Smooth muscle cell (in vitro differentiated cells): ENCODE results near the gene PPP1R16B. TPM values are rescaled to one million over a fixed set of nuclear protein-coding genes. Genes with fewer than 3 reads are reported as not detected.

Source experiments
- DNase-seq: peaks from one replicate; lab custom pipeline; 2025; ENCODE audit not compliant: unreplicated experiment; lab: John Stamatoyannopoulos, UW
- H2AFZ ChIP-seq: fragments of 200-600 bp; sonication (generic); 2 replicates; pipeline ENCODE4 v1.6.0; 2016; ENCODE audit warnings: antibody characterized with exemption, low read depth, mild to moderate bottlenecking
- H3F3A ChIP-seq: fragments of 200-600 bp; sonication (generic); 2 replicates; pipeline ENCODE4 v1.6.0; 2017; ENCODE audit warnings: antibody characterized with exemption, low read depth
- H3K27ac ChIP-seq: fragments of 200-600 bp; sonication (generic); 2 replicates; pipeline ENCODE4 v1.5.1; 2016; ENCODE audit warnings: low read depth, mild to moderate bottlenecking
- H3K27me3 ChIP-seq: fragments of 200-600 bp; sonication (generic); 2 replicates; pipeline ENCODE4 v1.6.1; 2016; ENCODE audit warnings: low read depth, mild to moderate bottlenecking
- H3K36me3 ChIP-seq: fragments of 200-600 bp; sonication (generic); 2 replicates; pipeline ENCODE4 v1.5.1; 2016; ENCODE audit warnings: low read depth
- H3K4me1 ChIP-seq: fragments of 200-600 bp; sonication (generic); 2 replicates; pipeline ENCODE4 v1.5.1; 2016; ENCODE audit warnings: low read depth
- H3K4me2 ChIP-seq: fragments of 200-600 bp; sonication (generic); 2 replicates; pipeline ENCODE4 v1.6.0; 2016; ENCODE audit warnings: mild to moderate bottlenecking
- H3K4me3 ChIP-seq: fragments of 200-600 bp; sonication (generic); 2 replicates; pipeline ENCODE4 v1.5.1; 2016; ENCODE audit warnings: mild to moderate bottlenecking
- H3K79me2 ChIP-seq: fragments of 200-600 bp; sonication (generic); 2 replicates; pipeline ENCODE4 v1.6.0; 2016; ENCODE audit warnings: low read depth, mild to moderate bottlenecking
- H3K9ac ChIP-seq: fragments of 200-600 bp; sonication (generic); 2 replicates; pipeline ENCODE4 v1.6.0; 2016; ENCODE audit warnings: low read depth
- H3K9me3 ChIP-seq: fragments of 200-600 bp; sonication (generic); replicated peaks from 2 replicates; pipeline ENCODE4 v1.5.1; 2016; ENCODE audit warnings: low read depth
- H4K20me1 ChIP-seq: fragments of 200-600 bp; sonication (generic); 2 replicates; pipeline ENCODE4 v1.6.0; 2016; ENCODE audit warnings: low read depth
- WGBS: methylation state at CpG from one replicate; pipeline ENCODE4 v1.1.7; 2016; ENCODE audit warnings: low lambda C conversion rate; 5-methylcytosine and 5-hydroxymethylcytosine counted together
- polyA plus RNA-seq: library from polyadenylated mRNA; unstranded; fragments of >200 nt; fragmentation: Nextera tagmentation; extraction: Ambion mirVana; gene quantifications from 2 replicates; pipeline ENCODE4 v1.2.1, GENCODE V29; 2016
- total RNA-seq: library from RNA; depleted of rRNA; stranded (reverse); fragments of >200 nt; gene quantifications from 2 replicates; pipeline ENCODE4 v1.2.3, GENCODE V29; 2014
- TF ChIP-seq, protein P1 (sequence below): fragments of 200-600 bp; sonication (generic); IDR thresholded peaks from 2 replicates; pipeline ENCODE4 v1.5.1; 2017; ENCODE audit warnings: borderline replicate concordance, mild to moderate bottlenecking, antibody characterized with exemption; ENCODE audit not compliant: insufficient read depth, poor library complexity, severe bottlenecking

Gene PPP1R16B
- total and polyA plus RNA-seq, 2 experiments from 2014 or later = not detected

- no peaks in the 10 kb centered on the region for H3K9me3 ChIP-seq
- no peaks in the 10 kb centered on the region for H3F3A ChIP-seq
- no peaks in the 10 kb centered on the region for H3K36me3 ChIP-seq
- no peak overlapping the region for H3K9ac ChIP-seq
- H3K4me3 ChIP-seq = no peak overlapping the region
- H3K4me1 ChIP-seq = peaks cover 13% of the 10 kb centered on the region
- no peak overlapping the region for H3K4me2 ChIP-seq
- peaks cover 26% of the 10 kb centered on the region for H3K79me2 ChIP-seq
- H2AFZ ChIP-seq = no peak overlapping the region
- no peak for DNase-seq
- TF ChIP-seq, protein P1, sequence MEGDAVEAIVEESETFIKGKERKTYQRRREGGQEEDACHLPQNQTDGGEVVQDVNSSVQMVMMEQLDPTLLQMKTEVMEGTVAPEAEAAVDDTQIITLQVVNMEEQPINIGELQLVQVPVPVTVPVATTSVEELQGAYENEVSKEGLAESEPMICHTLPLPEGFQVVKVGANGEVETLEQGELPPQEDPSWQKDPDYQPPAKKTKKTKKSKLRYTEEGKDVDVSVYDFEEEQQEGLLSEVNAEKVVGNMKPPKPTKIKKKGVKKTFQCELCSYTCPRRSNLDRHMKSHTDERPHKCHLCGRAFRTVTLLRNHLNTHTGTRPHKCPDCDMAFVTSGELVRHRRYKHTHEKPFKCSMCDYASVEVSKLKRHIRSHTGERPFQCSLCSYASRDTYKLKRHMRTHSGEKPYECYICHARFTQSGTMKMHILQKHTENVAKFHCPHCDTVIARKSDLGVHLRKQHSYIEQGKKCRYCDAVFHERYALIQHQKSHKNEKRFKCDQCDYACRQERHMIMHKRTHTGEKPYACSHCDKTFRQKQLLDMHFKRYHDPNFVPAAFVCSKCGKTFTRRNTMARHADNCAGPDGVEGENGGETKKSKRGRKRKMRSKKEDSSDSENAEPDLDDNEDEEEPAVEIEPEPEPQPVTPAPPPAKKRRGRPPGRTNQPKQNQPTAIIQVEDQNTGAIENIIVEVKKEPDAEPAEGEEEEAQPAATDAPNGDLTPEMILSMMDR = no peak
- no peaks in the 10 kb centered on the region for H3K27me3 ChIP-seq
- H4K20me1 ChIP-seq = peaks cover 4% of the 10 kb centered on the region
- H3K27ac ChIP-seq = no peak overlapping the region
Measured at GRCh38 chr20:38965264-38965663, 159.8 kb downstream of the PPP1R16B start.

DNA sequence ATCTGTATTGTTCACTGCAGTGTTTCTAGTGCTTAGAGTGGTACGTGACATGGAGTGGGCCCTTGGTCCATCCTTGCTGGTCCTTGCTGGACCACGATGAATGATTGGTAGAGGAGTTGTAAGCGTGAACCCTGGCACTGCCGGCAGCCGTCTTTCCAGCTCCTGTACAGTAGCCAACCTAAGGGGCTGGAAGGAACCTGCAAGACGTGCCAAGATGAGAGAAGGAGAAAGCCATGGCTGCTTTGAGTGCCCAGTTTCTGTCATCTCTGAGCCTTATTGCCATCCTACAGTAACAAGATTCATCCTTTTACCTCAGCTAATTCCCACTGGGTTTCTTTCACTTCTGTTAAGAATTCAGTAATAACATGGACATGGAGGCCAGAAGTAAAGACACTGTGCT, 162.6 kb downstream of the PPP1R16B start:
- Histone ChIP-seq H3K9me3 (no peaks in the 10 kb centered on the region), H3F3A (no peaks in the 10 kb centered on the region), H3K27me3 (no peaks in the 10 kb centered on the region), H3K4me3 (no peak overlapping the region), H3K4me1 (peaks cover 4% of the 10 kb centered on the region), H3K79me2 (peaks cover 22% of the 10 kb centered on the region), H3K9ac (no peak overlapping the region), H3K4me2 (no peak overlapping the region), H3K27ac (no peak overlapping the region), H2AFZ (no peak overlapping the region), H3K36me3 (no peaks in the 10 kb centered on the region), H4K20me1 (peaks cover 4% of the 10 kb centered on the region)
- TF ChIP-seq, protein P1 = no peak
- WGBS = 98% methylated on average over 6 of the region's 6 CpGs
- no peak for DNase-seq

GRCh38 chr20:38969708-38970107, 164.2 kb downstream of the PPP1R16B start:
- Histone ChIP-seq H2AFZ (no peak overlapping the region), H4K20me1 (peaks cover 4% of the 10 kb centered on the region), H3K79me2 (peaks cover 6% of the 10 kb centered on the region), H3K4me1 (no peaks in the 10 kb centered on the region), H3F3A (no peaks in the 10 kb centered on the region), H3K4me2 (no peak overlapping the region), H3K27ac (peak overlapping the region; percentile 47), H3K36me3 (no peaks in the 10 kb centered on the region), H3K4me3 (no peak overlapping the region), H3K9ac (no peak overlapping the region), H3K9me3 (no peaks in the 10 kb centered on the region), H3K27me3 (no peaks in the 10 kb centered on the region)
- TF ChIP-seq, protein P1 = no peak
- no peak for DNase-seq
- 96% methylated on average over 4 of the region's 4 CpGs for WGBS

DNA sequence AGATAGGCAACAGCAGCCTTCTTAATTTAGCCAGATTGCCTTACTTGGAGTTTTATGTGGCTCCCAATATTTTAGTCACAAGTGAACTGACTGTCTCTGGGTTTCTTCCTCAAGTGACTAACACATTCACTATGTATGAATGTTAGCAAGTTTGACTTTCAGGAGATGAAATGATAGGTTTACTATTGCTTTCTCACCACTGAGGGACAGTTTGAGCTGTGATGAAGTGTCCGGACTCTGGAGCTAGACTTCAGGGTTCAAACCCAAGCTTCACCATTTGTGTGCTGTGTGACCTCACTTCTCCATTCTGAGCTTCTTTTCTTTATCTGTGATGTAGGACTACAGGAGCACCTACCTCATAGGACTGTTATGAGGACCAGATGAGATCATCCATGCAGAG, 164.8 kb downstream of the PPP1R16B start:
- TF ChIP-seq, protein P1 = no peak
- H4K20me1 ChIP-seq = peaks cover 4% of the 10 kb centered on the region
- 61% methylated on average over 1 of the region's 1 CpG for WGBS

More for the DNA sequence above, 164.8 kb downstream of the PPP1R16B start:
- Histone ChIP-seq H3K4me3 (no peak overlapping the region), H3K4me1 (no peaks in the 10 kb centered on the region), H3K9me3 (no peaks in the 10 kb centered on the region), H3K36me3 (no peaks in the 10 kb centered on the region), H2AFZ (no peak overlapping the region), H3K27ac (peak overlapping the region; percentile 47), H3K4me2 (no peak overlapping the region), H3K79me2 (peaks cover under 1% of the 10 kb centered on the region), H3F3A (no peaks in the 10 kb centered on the region), H3K9ac (no peak overlapping the region), H3K27me3 (no peaks in the 10 kb centered on the region)
- DNase-seq = no peak
